ENCODE measurements around the gene CDS1.

The CDS1 gene

DNA sequence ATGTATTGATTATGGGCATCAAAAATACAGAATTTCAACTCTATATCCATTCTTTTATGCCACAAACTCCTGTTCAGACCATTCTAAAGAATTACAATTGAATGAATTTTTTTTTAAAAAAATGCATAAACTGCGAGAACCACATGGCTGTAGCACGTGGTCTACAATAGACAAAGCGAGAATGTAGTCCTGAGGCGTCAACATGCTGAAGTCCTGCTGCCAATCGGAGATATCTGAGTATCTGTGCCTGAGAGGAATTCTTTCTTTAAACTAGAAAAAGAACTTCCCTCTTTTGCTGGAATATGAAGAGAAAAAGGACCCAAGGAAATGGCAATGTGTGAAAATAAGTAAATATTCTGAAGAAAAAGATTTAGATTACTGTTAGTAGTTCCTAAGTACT is 105.7 kb downstream of the CDS1 start:
- no peak overlapping the region for H3K4me3 ChIP-seq (ENCODE audit: low read depth, low read length)
- DNase-seq (ENCODE audit: low read depth): no peak
- TF ChIP-seq, protein P1, sequence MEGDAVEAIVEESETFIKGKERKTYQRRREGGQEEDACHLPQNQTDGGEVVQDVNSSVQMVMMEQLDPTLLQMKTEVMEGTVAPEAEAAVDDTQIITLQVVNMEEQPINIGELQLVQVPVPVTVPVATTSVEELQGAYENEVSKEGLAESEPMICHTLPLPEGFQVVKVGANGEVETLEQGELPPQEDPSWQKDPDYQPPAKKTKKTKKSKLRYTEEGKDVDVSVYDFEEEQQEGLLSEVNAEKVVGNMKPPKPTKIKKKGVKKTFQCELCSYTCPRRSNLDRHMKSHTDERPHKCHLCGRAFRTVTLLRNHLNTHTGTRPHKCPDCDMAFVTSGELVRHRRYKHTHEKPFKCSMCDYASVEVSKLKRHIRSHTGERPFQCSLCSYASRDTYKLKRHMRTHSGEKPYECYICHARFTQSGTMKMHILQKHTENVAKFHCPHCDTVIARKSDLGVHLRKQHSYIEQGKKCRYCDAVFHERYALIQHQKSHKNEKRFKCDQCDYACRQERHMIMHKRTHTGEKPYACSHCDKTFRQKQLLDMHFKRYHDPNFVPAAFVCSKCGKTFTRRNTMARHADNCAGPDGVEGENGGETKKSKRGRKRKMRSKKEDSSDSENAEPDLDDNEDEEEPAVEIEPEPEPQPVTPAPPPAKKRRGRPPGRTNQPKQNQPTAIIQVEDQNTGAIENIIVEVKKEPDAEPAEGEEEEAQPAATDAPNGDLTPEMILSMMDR (IDR thresholded peaks at IDR 0.05; ENCODE audit: insufficient read depth, low read depth, low read length, missing control alignments): no peak

DNA sequence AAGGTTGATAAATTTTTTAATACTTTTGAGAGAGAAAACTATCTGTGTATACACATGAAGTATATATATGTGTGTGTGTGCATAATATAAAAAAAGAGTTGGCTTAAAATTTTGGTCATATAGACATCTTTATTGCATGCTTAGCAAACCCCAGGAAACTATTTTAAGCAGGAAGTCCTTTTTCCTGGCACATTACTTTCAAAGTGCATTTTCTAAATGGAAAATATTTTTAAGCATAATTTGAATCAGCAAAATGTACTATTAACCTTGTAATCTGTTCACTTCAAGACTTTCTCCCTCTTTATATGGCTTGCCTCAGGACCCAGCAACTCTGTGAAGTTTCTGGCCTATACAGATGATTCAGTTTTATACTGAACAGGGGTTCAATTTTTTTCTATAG is 106.3 kb downstream of the CDS1 start:
- no peak overlapping the region for H3K4me3 ChIP-seq (ENCODE audit: low read depth, low read length)
- TF ChIP-seq, protein P1 (IDR thresholded peaks at IDR 0.05; ENCODE audit: insufficient read depth, low read depth, low read length, missing control alignments): no peak
- no peak for DNase-seq (ENCODE audit: low read depth)

DNA sequence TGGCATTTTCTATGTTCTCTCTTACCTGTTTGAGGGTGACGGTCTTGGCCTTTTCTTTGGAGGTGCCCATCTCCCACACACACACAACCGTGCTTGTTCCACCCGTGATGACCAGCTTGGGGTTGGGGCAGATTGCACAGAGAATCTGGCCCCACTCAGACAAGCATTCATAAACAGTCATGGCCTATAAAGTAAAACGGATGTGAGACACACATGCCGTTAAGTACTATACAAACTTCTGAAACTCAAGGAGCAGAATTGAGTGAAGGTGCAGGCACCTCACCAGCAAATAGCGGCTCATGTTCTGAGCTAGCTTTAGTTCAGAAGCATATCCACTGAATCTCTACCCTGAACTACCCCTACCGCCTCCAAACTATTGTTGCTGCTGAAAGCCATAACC is 107.6 kb downstream of the CDS1 start:
- no peak overlapping the region for H3K4me3 ChIP-seq (ENCODE audit: low read depth, low read length)
- no peak for DNase-seq (ENCODE audit: low read depth)
- TF ChIP-seq, protein P1 (IDR thresholded peaks at IDR 0.05; ENCODE audit: insufficient read depth, low read depth, low read length, missing control alignments): no peak

DNA sequence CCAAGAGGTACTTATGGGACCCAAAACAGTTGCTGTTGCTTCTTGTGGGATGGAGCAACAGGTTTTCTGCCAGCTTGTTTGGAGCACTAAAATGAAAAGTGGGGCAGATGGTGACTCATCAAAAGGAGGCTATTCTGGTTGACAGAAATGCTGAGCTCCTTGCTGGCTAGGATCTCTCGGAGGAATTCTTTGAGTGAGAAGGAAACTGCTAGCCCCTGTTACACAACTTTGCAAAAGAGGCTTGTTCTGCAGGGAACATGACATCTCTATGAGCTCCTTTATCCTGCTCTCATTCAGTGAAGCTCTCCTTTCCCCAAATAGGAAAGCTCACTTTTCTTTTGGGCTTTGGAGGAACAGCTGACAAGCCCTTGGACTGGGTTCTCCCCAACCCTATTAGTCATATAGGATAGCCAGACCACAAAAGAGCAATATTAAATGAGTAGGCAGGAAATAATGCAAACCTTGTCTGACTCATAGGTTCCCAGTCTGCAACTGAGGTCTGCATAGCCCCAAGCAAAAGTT is 108.3 kb downstream of the CDS1 start:
- DNase-seq (ENCODE audit: low read depth): peak; percentile 29
- TF ChIP-seq, protein P1 (IDR thresholded peaks at IDR 0.05; ENCODE audit: insufficient read depth, low read depth, low read length, missing control alignments): no peak
- no peak overlapping the region for H3K4me3 ChIP-seq (ENCODE audit: low read depth, low read length)

DNA sequence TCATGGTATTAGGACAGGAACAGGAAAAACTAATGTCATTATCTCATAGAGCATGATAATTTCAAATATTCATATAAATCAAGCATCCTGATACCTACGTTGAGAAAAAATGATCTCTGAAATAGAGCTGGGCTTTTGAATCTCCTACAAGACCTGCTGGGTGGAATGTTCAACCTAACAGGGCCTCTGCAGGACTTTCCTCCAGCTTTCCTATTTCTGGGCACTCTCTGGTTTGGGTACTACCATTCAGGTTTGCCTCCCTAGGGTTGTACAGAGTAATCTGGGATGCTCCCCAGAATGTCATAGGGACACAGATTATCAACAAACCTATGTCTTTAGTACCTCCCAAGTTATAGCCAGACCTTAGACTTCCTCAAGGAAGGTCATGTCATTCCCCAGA is 108.9 kb downstream of the CDS1 start:
- TF ChIP-seq, protein P1 (IDR thresholded peaks at IDR 0.05; ENCODE audit: insufficient read depth, low read depth, low read length, missing control alignments): no peak
- H3K4me3 ChIP-seq (ENCODE audit: low read depth, low read length): no peak overlapping the region
- DNase-seq (ENCODE audit: low read depth): no peak

DNA sequence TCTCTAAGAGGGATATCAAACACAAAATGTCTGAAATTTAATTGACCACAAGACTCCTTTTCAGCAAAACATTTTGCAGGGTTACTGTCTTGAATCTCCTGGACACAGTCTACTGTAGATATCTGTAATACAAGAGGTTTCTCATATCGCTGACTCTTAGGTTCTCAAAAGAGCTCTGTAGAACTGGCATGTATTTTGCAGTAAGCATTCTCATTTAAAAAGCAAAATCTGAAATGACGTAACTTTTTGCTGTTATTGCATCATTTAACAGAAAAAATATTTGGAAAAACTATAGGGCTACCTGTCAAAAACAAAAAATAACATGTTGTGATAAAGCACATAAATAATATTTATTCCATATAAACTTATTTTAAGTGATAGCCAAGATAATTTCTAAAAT is 114.2 kb downstream of the CDS1 start:
- TF ChIP-seq, protein P1 (IDR thresholded peaks at IDR 0.05; ENCODE audit: insufficient read depth, low read depth, low read length, missing control alignments): no peak
- no peak overlapping the region for H3K4me3 ChIP-seq (ENCODE audit: low read depth, low read length)
- no peak for DNase-seq (ENCODE audit: low read depth)

DNA sequence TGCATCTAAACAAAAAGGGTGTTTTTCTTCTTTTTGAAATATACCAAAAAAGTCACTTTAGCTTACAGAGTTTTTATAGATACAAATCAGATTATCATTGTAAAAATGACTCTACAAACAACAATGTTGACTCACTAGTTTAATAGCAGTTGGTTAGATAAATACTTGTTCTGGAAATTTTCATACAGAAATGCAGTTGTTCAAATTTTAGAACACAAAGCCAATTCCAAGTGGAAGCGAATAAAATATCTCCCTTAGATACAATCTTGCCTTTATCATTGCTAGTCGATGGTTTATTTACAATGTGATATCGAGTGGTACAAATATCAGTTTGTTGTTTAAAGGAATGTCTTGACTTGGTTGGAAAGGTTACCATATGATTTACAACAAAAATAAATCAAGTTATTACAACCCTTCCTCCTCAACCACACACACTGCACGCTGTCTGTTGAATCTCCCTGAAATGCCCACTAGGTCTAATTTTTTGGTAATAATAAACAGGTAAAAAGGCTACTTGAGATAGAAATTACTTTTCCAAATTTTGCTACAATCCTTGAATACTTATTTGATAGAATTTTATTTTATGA is 114.8 kb downstream of the CDS1 start:
- DNase-seq (ENCODE audit: low read depth): no peak
- H3K4me3 ChIP-seq (ENCODE audit: low read depth, low read length): no peak overlapping the region
- TF ChIP-seq, protein P1 (IDR thresholded peaks at IDR 0.05; ENCODE audit: insufficient read depth, low read depth, low read length, missing control alignments): no peak

Data from GM12865 (cell line).